D721Med (cell line): ENCODE data around the gene TMEM145.
A peak's percentile ranks its signal among the peaks of the same experiment; 100 is the strongest.

Experiments
- DNase-seq: peaks from one replicate; pipeline ENCODE4 v3.0.0; 2011; ENCODE audit warnings: low spot score; ENCODE audit not compliant: insufficient read length
- FAIRE-seq: peaks from 2 replicates; lab custom pipeline; 2011; peaks lifted over from hg19 to GRCh38; lab: Jason Lieb, UNC
- CTCF ChIP-seq: IDR thresholded peaks from 2 replicates; pipeline ENCODE4 v1.5.1; 2012; ENCODE audit warnings: mild to moderate bottlenecking, control low read depth; ENCODE audit not compliant: insufficient read depth; ENCODE audit errors: missing control alignments

Gene TMEM145

GRCh38 chr19:42282819-42283187 lies 30.3 kb upstream of the TMEM145 start:
- FAIRE-seq (no peak), DNase-seq (no peak)
- TF ChIP-seq CTCF: no peak

GRCh38 chr19:42283188-42284065 lies 29.7 kb upstream of the TMEM145 start:
- FAIRE-seq (no peak), DNase-seq (peak; percentile 91)
- TF ChIP-seq CTCF: no peak

- no peak for TF ChIP-seq CTCF
- FAIRE-seq (no peak), DNase-seq (peak; percentile 84)
Measured at GRCh38 chr19:42284066-42284501, 29.0 kb upstream of the TMEM145 start.

- FAIRE-seq (no peak), DNase-seq (no peak)
- no peak for TF ChIP-seq CTCF
Measured at GRCh38 chr19:42284591-42285341, 28.3 kb upstream of the TMEM145 start.

GRCh38 chr19:42285541-42285941 lies 27.6 kb upstream of the TMEM145 start:
- FAIRE-seq (no peak), DNase-seq (no peak)
- TF ChIP-seq CTCF: no peak

GRCh38 chr19:42285988-42286348 lies 27.1 kb upstream of the TMEM145 start:
- DNase-seq (no peak), FAIRE-seq (no peak)

More at GRCh38 chr19:42285988-42286348, 27.1 kb upstream of the TMEM145 start:
- no peak for TF ChIP-seq CTCF
